GM18517 (cell line): Measurements from ENCODE around the gene DBNDD2.

Experiments used
- ATAC-seq: cut with Tn5 transposase; IDR thresholded peaks from one replicate; pipeline ENCODE4 v1.9.1; 2021; ENCODE audit warnings: mild to moderate bottlenecking, moderate library complexity; ENCODE audit not compliant: unreplicated experiment

Gene DBNDD2

GRCh38 chr20:45378191-45378590 lies 29.9 kb upstream of the DBNDD2 start, which contains the start of gene TP53TG5:
TP53TG5 (minus strand) TSS chr20:45378325; CDS start chr20:45378236, 89 bp downstream.
- no peak for ATAC-seq

DNA sequence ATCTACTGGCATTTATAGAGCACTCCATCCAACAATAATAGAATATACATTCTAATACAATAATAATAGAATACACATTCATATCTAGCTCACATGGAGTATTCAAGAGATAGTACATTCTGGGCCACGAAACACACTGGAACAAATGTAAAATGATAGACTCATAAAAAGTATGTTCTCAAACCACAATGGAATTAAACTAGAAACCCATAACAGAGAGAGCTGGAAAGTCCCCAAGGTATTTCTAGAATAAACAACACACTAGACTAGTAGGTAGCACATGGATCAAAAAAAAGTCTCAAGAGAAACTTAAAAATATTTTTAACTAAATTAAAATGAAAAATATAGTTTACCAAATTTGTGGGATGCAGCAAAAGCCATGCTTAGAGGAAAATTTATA lies 20.8 kb upstream of the DBNDD2 start:
- ATAC-seq: no peak

GRCh38 chr20:45390931-45391330 lies 17.2 kb upstream of the DBNDD2 start:
- ATAC-seq: no peak

DNA sequence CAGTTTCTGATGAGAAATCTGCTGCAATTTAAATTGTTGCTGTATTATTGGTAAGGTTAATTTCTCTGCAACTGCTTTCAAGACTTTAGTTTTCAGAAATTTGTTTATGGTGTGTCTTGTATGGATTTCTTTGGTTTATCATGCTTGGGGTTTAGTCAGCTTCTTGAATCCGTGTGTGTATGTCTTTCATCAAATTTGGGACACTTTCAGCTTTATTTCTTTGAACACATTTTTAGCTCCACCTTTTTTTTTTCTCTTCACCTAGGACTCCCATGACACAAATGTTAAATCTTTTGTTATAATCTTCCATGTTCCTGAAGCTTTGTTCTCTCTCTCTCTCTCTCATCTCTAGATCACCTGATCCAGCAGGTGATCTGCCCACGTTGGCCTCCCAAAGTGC lies 16.5 kb upstream of the DBNDD2 start:
- no peak for ATAC-seq

DNA sequence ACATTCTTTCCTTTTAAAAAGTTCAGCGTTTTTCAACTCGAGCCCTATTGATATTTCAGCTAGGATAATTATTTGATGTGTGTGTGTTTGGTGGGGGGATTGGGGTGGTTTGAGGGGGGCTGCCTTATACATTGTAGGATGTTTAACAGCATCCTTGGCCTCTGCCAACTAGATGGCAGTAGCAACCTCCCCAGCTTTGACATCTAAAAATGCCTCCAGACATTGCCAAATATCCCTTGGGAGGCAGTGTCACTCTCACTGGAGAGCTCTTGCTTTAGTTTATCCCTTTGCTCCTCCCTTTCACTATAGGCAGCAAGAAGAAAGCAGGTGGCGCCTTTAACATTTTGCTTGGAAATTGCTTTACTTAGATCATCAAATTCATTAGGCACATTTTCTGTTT lies 15.4 kb upstream of the DBNDD2 start:
- ATAC-seq: no peak

GRCh38 chr20:45394221-45395113 lies 13.6 kb upstream of the DBNDD2 start:
- no peak for ATAC-seq

- no peak for ATAC-seq
Measured at GRCh38 chr20:45395114-45395415, 13.0 kb upstream of the DBNDD2 start.

- ATAC-seq: no peak
Measured at GRCh38 chr20:45399018-45399417, 9.1 kb upstream of the DBNDD2 start.

DNA sequence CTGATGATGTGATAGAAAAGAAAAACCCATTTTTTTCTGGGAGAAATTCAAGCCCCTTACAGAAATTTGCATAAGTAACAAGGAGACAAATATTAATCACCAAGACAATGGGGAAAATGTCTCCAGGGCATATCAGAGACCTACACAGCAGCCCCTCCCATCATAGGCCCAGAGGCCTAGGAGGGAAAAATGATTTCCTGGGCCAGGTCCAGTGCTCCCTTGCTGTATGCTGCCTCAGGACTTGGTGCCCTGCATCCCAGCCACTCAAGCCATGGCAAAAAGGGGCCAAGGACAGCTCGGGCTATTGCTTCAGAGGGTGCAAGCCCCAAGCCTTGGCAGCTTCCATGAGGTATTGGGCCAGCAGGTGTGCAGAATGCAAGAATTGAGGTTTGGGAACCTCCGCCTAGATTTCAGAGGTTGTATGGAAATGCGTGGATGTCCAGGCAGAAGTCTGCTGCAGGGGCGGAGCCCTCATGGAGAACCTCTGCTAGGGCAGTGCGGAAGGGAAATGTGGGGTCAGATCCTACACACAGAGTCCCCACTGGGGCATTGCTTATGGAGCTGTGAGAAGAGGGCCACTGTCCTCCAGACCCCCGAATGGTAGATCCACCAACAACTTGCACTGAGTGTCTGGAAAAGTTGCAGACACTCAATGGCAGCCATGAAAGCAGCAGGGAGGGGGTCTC lies 7.6 kb upstream of the DBNDD2 start:
- no peak for ATAC-seq

DNA sequence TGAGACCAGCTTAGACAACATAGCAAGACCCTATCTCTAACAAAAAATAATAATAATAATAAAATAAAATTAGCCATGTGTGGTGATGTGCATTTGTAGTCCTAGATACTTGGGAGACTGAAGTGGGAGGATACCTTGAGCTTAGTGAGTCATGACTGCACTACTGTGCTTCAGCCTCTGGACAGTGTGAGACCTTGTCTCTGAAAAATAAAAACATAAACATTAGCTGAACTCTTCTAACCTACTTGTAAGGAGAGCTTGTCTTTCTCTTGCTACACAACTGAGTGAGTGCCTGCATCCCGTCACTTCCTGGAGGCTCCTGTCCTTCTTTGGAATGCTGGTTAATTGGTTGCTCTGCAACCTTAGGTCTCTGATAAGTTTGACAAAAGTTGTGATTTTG lies 5.1 kb upstream of the DBNDD2 start:
- no peak for ATAC-seq

DNA sequence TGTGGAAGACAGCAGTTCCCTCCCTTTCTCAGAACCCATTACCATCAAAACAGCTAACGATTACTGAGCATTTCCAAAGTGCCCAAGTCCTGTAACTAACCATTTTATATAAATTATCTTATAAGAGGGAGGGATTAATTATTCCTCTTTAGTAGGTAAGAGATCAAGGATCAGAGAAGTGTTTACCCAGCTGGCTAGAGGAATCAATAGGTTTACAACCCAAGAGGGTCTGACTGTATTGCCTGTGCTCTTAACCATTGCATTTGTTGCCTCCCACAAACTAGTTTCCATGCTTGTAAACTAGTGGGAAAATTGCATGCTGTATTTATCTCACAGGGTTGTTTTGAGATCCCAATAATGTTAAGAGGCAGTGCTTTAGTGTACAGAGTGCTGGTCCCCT lies 3.7 kb upstream of the DBNDD2 start:
- no peak for ATAC-seq

GRCh38 chr20:45405571-45406259 lies 2.4 kb upstream of the DBNDD2 start:
- no peak for ATAC-seq

- no peak for ATAC-seq
Measured at GRCh38 chr20:45406260-45407066, 1.6 kb upstream of the DBNDD2 start.

DNA sequence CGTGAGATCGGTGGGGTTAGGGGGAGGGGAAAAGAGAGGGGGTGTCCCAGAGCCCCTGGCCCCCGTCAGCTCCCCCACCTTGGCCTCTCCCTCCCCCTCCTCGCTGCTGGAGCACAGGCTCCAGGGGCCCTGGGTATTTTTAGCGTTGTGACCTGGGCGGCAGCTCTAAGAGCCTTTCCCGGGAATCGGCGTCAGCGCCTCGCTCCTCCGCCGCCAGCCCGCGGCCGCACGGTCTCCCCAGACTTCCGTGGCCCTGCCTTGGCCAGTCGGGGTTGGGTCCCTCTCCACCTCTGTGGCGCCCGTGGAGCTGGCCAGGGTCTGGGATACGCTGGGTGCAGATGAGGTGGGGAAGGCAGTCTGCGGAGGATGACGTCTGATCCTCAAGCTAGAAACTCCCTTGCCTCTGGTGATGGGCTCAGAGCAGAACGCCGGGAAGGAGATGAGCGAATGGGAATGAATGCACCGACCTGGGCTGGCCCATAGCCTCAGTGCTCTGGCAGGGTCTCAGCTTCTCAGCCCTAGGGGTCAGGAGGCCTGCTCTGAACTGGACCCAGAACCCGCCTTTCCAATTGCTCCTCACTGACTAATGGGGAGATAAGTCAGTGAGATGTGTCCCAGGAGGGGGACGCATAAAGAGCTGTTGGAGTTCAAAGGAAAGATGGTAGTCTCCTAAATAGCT lies 883 bp upstream of the DBNDD2 start:
- no peak for ATAC-seq

DNA sequence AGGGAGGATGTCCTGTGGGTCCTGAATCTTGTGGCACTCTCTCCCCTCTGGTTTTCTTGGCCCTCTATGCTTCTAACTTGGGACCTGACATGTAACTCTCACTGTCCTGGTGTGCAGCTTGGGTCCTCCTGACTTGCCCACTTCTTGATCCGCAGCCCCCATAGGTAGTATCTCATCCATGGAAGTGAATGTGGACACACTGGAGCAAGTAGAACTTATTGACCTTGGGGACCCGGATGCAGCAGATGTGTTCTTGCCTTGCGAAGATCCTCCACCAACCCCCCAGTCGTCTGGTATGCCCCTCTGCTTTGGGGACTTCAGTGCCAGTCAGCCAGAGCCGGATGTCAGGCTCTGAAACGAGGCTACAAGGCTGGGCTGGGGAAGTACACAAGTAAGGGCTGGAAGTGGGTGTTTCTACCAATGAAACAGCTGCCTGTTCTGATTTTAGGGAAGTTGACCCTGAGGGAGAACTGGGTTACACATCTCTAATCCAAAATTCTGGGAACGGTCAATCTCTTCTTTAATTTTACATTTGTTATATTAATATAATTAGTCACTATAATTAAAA lies 641 bp downstream of the DBNDD2 start:
- ATAC-seq: no peak

- no peak for ATAC-seq
Measured at GRCh38 chr20:45409521-45410272, 1.6 kb downstream of the DBNDD2 start.

DNA sequence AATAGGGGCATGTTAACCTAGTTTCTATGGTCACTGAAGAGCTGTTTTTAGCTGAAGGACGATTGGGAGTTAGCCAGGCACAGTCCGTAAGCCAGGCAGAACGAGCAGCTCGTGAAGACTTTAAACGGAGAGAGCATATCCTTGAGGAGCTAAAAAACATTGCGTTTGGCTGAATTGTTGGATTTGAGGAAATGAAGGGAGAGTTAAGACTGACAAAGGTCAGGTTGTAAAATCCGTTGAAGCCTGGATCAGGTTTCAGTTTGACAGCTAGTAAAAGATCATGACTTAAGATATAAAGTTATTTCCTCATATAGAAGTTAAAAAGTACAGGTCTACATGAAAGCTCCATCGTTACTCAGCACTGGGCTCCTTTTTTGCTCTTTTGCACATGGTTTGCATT lies 2.8 kb downstream of the DBNDD2 start:
- ATAC-seq: no peak

- no peak for ATAC-seq
Measured at GRCh38 chr20:45412653-45413052, 4.6 kb downstream of the DBNDD2 start.

DNA sequence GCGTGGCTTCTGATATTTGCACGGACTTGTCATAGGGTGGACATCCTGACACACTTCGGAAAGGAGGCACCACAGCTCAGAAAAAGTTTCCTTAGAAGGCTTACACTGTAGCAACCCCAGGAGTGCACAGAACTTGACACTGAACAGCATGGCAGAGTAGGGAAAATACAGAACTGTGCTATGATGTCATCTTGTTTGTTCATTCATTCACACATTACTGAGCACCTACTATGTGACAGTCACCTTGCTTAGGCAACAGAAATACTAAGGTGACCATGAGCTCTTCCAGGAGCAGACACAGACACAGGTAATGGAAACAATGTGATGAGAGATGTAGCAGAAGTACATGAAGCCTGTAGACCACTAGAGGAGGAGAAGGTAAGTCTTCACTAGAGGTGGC lies 5.4 kb downstream of the DBNDD2 start:
- no peak for ATAC-seq
